Astrocyte (in vitro differentiated cells and primary cell): ENCODE data around the gene SUSD3. TPM values are rescaled to one million over a fixed set of nuclear protein-coding genes. Genes with fewer than 3 reads are reported as not detected.

Experiments
- DNase-seq: peaks from one replicate; pipeline ENCODE4 v3.0.0-alpha.2; 2010; ENCODE audit warnings: low read depth
- FAIRE-seq: peaks from 2 replicates; lab custom pipeline; 2011; peaks lifted over from hg19 to GRCh38; lab: Jason Lieb, UNC
- H2AFZ ChIP-seq: 2 replicates; pipeline ENCODE4 v1.6.0; 2012; ENCODE audit warnings: low read depth, low read length, inconsistent platforms
- H3K27ac ChIP-seq: 2 replicates; pipeline ENCODE4 v1.5.1; 2011; ENCODE audit warnings: low read depth, low read length, inconsistent platforms
- H3K27me3 ChIP-seq: 2 replicates; pipeline ENCODE4 v1.6.0; 2011; ENCODE audit warnings: low read length, inconsistent platforms; ENCODE audit not compliant: insufficient read depth
- H3K36me3 ChIP-seq: 2 replicates; pipeline ENCODE4 v1.5.1; 2011; ENCODE audit warnings: low read length, inconsistent platforms; ENCODE audit not compliant: insufficient read depth
- H3K4me1 ChIP-seq: 2 replicates; pipeline ENCODE4 v1.5.1; 2011; ENCODE audit warnings: low read length, inconsistent platforms; ENCODE audit not compliant: insufficient read depth
- H3K4me2 ChIP-seq: 2 replicates; pipeline ENCODE4 v1.6.0; 2012; ENCODE audit warnings: low read length, inconsistent platforms
- H3K4me3 ChIP-seq: 2 replicates; pipeline ENCODE4 v1.5.1; 2011; ENCODE audit warnings: low read depth, mild to moderate bottlenecking, low read length, inconsistent platforms; ENCODE audit not compliant: insufficient read depth
- H3K79me2 ChIP-seq: 2 replicates; pipeline ENCODE4 v1.6.0; 2012; ENCODE audit warnings: mild to moderate bottlenecking, low read length, inconsistent platforms; ENCODE audit not compliant: insufficient read depth
- H3K9ac ChIP-seq: 2 replicates; pipeline ENCODE4 v1.6.0; 2012; ENCODE audit warnings: mild to moderate bottlenecking, low read length, inconsistent platforms
- H3K9me3 ChIP-seq: 2 replicates; pipeline ENCODE4 v1.5.1; 2012; ENCODE audit warnings: low read depth, mild to moderate bottlenecking, low read length, inconsistent platforms; ENCODE audit not compliant: insufficient read depth
- H4K20me1 ChIP-seq: 2 replicates; pipeline ENCODE4 v1.6.0; 2012; ENCODE audit warnings: low read length, inconsistent platforms; ENCODE audit not compliant: insufficient read depth
- H3K27ac Mint-ChIP-seq: one replicate; pipeline ENCODE4 v1.8.0; 2021; ENCODE audit warnings: mild to moderate bottlenecking, mixed read lengths; ENCODE audit not compliant: unreplicated experiment
- H3K27me3 Mint-ChIP-seq: one replicate; pipeline ENCODE4 v1.8.0; 2021; ENCODE audit warnings: low read depth, mixed read lengths; ENCODE audit not compliant: unreplicated experiment
- H3K36me3 Mint-ChIP-seq: one replicate; pipeline ENCODE4 v1.8.0; 2021; ENCODE audit warnings: low read depth, mixed read lengths; ENCODE audit not compliant: unreplicated experiment
- H3K4me1 Mint-ChIP-seq: one replicate; pipeline ENCODE4 v1.8.0; 2021; ENCODE audit warnings: low read depth, mixed read lengths; ENCODE audit not compliant: unreplicated experiment
- H3K4me3 Mint-ChIP-seq: one replicate; pipeline ENCODE4 v1.8.0; 2021; ENCODE audit warnings: mild to moderate bottlenecking, moderate library complexity, mixed read lengths; ENCODE audit not compliant: unreplicated experiment
- H3K9me3 Mint-ChIP-seq: one replicate; pipeline ENCODE4 v1.8.0; 2021; ENCODE audit warnings: mild to moderate bottlenecking, mixed read lengths; ENCODE audit not compliant: unreplicated experiment
- EZH2 ChIP-seq: IDR thresholded peaks from 2 replicates; pipeline ENCODE4 v1.6.1; 2012; ENCODE audit warnings: mild to moderate bottlenecking, low read length, inconsistent platforms; ENCODE audit not compliant: insufficient read depth
- total RNA-seq: library from RNA; stranded (reverse); gene quantifications from 2 replicates; pipeline ENCODE4 v1.2.1, GENCODE V29; 2021
- TF ChIP-seq, protein P1 (sequence below): IDR thresholded peaks from 2 replicates; pipeline ENCODE4 v1.5.1; 2011; ENCODE audit warnings: low read depth, mild to moderate bottlenecking, inconsistent platforms, low read length, moderate library complexity; ENCODE audit not compliant: insufficient read depth

Gene SUSD3
- total RNA-seq, 1 donor from 2014 or later: not detected

- H3K36me3 Mint-ChIP-seq: peaks cover 5% of the 10 kb centered on the region
- no peak overlapping the region for H3K4me2 ChIP-seq
- no peaks in the 10 kb centered on the region for H3K9me3 Mint-ChIP-seq
- H2AFZ ChIP-seq: no peak overlapping the region
- FAIRE-seq (no peak), DNase-seq (no peak)
- H4K20me1 ChIP-seq: peaks cover 29% of the 10 kb centered on the region
- H3K4me3 ChIP-seq: no peak overlapping the region
- H3K79me2 ChIP-seq: no peaks in the 10 kb centered on the region
- H3K27me3 Mint-ChIP-seq: peaks cover 9% of the 10 kb centered on the region
- no peaks in the 10 kb centered on the region for H3K27me3 ChIP-seq
- peaks cover 8% of the 10 kb centered on the region for H3K4me1 ChIP-seq
- TF ChIP-seq EZH2: no peak
- TF ChIP-seq, protein P1, sequence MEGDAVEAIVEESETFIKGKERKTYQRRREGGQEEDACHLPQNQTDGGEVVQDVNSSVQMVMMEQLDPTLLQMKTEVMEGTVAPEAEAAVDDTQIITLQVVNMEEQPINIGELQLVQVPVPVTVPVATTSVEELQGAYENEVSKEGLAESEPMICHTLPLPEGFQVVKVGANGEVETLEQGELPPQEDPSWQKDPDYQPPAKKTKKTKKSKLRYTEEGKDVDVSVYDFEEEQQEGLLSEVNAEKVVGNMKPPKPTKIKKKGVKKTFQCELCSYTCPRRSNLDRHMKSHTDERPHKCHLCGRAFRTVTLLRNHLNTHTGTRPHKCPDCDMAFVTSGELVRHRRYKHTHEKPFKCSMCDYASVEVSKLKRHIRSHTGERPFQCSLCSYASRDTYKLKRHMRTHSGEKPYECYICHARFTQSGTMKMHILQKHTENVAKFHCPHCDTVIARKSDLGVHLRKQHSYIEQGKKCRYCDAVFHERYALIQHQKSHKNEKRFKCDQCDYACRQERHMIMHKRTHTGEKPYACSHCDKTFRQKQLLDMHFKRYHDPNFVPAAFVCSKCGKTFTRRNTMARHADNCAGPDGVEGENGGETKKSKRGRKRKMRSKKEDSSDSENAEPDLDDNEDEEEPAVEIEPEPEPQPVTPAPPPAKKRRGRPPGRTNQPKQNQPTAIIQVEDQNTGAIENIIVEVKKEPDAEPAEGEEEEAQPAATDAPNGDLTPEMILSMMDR: no peak
- H3K9me3 ChIP-seq: no peaks in the 10 kb centered on the region
- no peak overlapping the region for H3K27ac Mint-ChIP-seq
- no peak overlapping the region for H3K9ac ChIP-seq
- peaks cover 3% of the 10 kb centered on the region for H3K36me3 ChIP-seq
- no peak overlapping the region for H3K27ac ChIP-seq
- H3K4me1 Mint-ChIP-seq: no peaks in the 10 kb centered on the region
- H3K4me3 Mint-ChIP-seq: no peak overlapping the region
Observed at GRCh38 chr9:93114169-93114983, 55.9 kb downstream of the SUSD3 start.

GRCh38 chr9:93114984-93115335 lies 56.5 kb downstream of the SUSD3 start:
- Histone ChIP-seq H3K27ac (no peak overlapping the region), H3K9me3 (no peaks in the 10 kb centered on the region), H4K20me1 (peaks cover 24% of the 10 kb centered on the region), H3K36me3 (peaks cover 3% of the 10 kb centered on the region), H3K27me3 (no peaks in the 10 kb centered on the region), H3K79me2 (no peaks in the 10 kb centered on the region), H2AFZ (no peak overlapping the region), H3K9ac (no peak overlapping the region), H3K4me3 (no peak overlapping the region), H3K4me1 (peaks cover 14% of the 10 kb centered on the region), H3K4me2 (no peak overlapping the region)
- Mint-ChIP-seq H3K4me3 (no peak overlapping the region), H3K27ac (no peak overlapping the region), H3K4me1 (no peaks in the 10 kb centered on the region), H3K27me3 (peaks cover 9% of the 10 kb centered on the region), H3K36me3 (peaks cover 5% of the 10 kb centered on the region), H3K9me3 (no peaks in the 10 kb centered on the region)
- FAIRE-seq (no peak), DNase-seq (no peak)
- no peak for TF ChIP-seq EZH2
- TF ChIP-seq, protein P1: no peak

DNA sequence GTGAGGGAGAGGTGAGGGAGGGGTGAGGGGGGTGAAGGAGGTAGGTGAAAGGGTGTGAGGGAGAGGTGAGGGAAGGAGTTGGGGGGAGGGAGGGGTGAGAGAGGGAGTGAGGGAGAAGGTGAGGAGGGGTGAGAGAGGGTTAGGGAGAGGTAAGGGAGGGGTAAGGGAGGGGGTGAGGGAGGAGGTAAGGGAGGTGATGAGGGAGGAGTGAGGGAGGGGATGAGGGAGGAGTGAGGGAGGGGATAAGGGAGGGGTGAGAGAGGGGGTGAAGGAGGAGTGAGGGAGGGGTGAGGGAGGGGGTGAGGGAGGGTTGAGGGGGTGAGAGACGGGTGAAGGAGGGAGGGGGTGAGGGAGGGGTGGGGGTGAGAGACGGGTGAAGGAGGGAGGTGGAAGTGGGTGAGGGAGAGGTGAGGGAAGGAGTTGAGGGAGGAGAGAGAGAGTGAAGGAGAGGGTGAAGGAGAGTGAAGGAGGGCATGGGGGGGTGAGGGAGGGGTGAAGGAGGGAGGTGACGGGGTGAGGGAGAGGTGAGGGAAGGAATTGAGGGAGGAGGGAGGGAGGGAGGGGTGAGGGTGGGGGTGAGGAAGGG lies 57.1 kb downstream of the SUSD3 start:
- no peak overlapping the region for H3K27ac Mint-ChIP-seq

More for the DNA sequence above, 57.1 kb downstream of the SUSD3 start:
- H3K36me3 Mint-ChIP-seq: peaks cover 5% of the 10 kb centered on the region
- Histone ChIP-seq H4K20me1 (peaks cover 25% of the 10 kb centered on the region), H3K79me2 (no peaks in the 10 kb centered on the region), H3K27me3 (no peaks in the 10 kb centered on the region), H3K36me3 (peaks cover 3% of the 10 kb centered on the region), H2AFZ (no peak overlapping the region), H3K27ac (no peak overlapping the region), H3K9me3 (no peaks in the 10 kb centered on the region), H3K4me1 (peaks cover 19% of the 10 kb centered on the region), H3K4me2 (no peak overlapping the region), H3K4me3 (no peak overlapping the region), H3K9ac (no peak overlapping the region)
- no peaks in the 10 kb centered on the region for H3K4me1 Mint-ChIP-seq
- DNase-seq (no peak), FAIRE-seq (no peak)
- no peak for TF ChIP-seq EZH2
- TF ChIP-seq, protein P1: no peak
- peaks cover 9% of the 10 kb centered on the region for H3K27me3 Mint-ChIP-seq
- H3K9me3 Mint-ChIP-seq: no peaks in the 10 kb centered on the region
- H3K4me3 Mint-ChIP-seq: no peak overlapping the region
